Colonic mucosa (tissue), 4 donors: ENCODE data around the gene RPS23. TPM values are rescaled to one million over a fixed set of nuclear protein-coding genes. Genes with fewer than 3 reads are reported as not detected.

Experiments used
- DNase-seq: peaks from one replicate; pipeline ENCODE4 v3.0.0-alpha.2; 2020
- H3K27ac ChIP-seq: fragments of 200-600 bp; one replicate; pipeline ENCODE4 v1.8.0; 2021
- H3K27me3 ChIP-seq: fragments of 200-600 bp; one replicate; pipeline ENCODE4 v1.8.0; 2021
- H3K36me3 ChIP-seq: fragments of 200-600 bp; one replicate; pipeline ENCODE4 v1.8.0; 2021
- H3K4me1 ChIP-seq: fragments of 200-600 bp; one replicate; pipeline ENCODE4 v1.8.0; 2021; ENCODE audit warnings: mild to moderate bottlenecking
- H3K4me3 ChIP-seq: fragments of 200-600 bp; one replicate; pipeline ENCODE4 v1.8.0; 2021
- H3K9ac ChIP-seq, 2 donors: one replicate each; pipeline ENCODE4 v1.7.0; 2013; ENCODE audit warnings: control low read depth in 2 of 2, low read depth in 2 of 2, low read length in 2 of 2
- H3K9me3 ChIP-seq: fragments of 200-600 bp; one replicate; pipeline ENCODE4 v1.8.0; 2021
- intact Hi-C: fragments of 100-400 bp; cut with DNase I; formaldehyde crosslinking; loops from one replicate; pipeline ENCODE4 v1.14.1; 2022
- total RNA-seq, 2 donors: library from RNA; stranded (reverse); fragmentation: NEBNext Ultra II Directional in 1 of 2; extraction: Animal tissue kit (Norgen Biotek cat#: 25700) in 1 of 2; gene quantifications; one replicate each; pipeline ENCODE4 v1.2.1, GENCODE V29; 2021
- TF ChIP-seq, protein P1 (sequence below): fragments of 200-600 bp; IDR thresholded peaks from one replicate; pipeline ENCODE4 v1.8.0; 2022; ENCODE audit warnings: antibody characterized with exemption, mild to moderate bottlenecking
- donor health status: healthy.
- donor health status: DM: no; HTN: no; CAD: no.
- donor health status: DM: no; HTN: no; CAD: no.

RPS23 gene
- total RNA-seq, 2 donors from 2014 or later, result 1,277 to 1,417 TPM

DNA sequence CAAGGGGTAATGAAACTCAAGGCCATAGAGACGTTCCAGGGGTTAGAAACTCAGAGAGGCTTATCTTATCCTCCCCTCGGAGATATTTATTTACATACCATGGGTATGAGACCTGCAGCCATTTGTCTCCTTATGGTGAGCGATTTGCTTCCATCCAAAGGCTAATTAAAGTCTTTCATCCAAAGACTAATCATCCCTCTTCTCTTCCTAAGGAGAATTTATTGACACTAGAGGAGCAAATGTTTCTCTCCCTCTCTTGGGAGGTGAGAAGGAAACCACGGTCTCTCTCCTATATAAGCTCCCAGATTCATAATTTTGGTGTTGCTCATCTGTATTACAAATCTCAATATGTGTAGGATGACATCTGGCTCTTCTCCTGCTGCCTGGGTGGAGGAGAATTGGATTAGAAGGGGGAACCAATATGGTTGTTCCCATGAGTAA, 31.0 kb upstream of the RPS23 start:
- Histone ChIP-seq H3K36me3 (no peaks in the 10 kb centered on the region), H3K9me3 (no peaks in the 10 kb centered on the region), H3K4me1 (no peaks in the 10 kb centered on the region), H3K27ac (no peak overlapping the region), H3K9ac (no peak overlapping the region), H3K27me3 (no peaks in the 10 kb centered on the region), H3K4me3 (no peak overlapping the region)
- TF ChIP-seq, protein P1, sequence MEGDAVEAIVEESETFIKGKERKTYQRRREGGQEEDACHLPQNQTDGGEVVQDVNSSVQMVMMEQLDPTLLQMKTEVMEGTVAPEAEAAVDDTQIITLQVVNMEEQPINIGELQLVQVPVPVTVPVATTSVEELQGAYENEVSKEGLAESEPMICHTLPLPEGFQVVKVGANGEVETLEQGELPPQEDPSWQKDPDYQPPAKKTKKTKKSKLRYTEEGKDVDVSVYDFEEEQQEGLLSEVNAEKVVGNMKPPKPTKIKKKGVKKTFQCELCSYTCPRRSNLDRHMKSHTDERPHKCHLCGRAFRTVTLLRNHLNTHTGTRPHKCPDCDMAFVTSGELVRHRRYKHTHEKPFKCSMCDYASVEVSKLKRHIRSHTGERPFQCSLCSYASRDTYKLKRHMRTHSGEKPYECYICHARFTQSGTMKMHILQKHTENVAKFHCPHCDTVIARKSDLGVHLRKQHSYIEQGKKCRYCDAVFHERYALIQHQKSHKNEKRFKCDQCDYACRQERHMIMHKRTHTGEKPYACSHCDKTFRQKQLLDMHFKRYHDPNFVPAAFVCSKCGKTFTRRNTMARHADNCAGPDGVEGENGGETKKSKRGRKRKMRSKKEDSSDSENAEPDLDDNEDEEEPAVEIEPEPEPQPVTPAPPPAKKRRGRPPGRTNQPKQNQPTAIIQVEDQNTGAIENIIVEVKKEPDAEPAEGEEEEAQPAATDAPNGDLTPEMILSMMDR, result no peak
- no peak for DNase-seq
- intact Hi-C loops, result no loop called here

DNA sequence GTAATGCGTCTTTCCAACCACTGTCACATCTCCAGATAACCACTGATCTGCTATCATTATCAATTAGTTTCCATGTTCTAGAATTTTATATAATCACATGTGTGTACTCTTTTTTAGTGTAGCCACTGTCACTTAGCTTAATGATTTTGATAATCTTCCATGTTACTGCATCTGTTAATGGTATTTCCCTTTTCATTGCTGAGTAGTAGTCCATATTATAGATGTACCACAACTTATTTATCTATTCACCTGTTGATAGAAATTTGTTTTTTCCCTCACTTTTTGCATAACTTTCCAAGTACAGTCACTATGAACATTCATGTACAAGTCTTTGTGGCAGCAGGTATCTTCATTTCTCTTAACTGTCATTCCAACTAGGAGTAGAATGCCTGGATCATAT, 30.3 kb upstream of the RPS23 start:
- no peaks in the 10 kb centered on the region for H3K9me3 ChIP-seq
- intact Hi-C loops, result no loop called here
- H3K4me1 ChIP-seq, result no peaks in the 10 kb centered on the region
- H3K27ac ChIP-seq, result no peak overlapping the region
- TF ChIP-seq, protein P1, result no peak
- no peaks in the 10 kb centered on the region for H3K36me3 ChIP-seq
- no peak overlapping the region for H3K4me3 ChIP-seq
- H3K27me3 ChIP-seq, result no peaks in the 10 kb centered on the region
- no peak for DNase-seq
- H3K9ac ChIP-seq, result no peak overlapping the region

DNA sequence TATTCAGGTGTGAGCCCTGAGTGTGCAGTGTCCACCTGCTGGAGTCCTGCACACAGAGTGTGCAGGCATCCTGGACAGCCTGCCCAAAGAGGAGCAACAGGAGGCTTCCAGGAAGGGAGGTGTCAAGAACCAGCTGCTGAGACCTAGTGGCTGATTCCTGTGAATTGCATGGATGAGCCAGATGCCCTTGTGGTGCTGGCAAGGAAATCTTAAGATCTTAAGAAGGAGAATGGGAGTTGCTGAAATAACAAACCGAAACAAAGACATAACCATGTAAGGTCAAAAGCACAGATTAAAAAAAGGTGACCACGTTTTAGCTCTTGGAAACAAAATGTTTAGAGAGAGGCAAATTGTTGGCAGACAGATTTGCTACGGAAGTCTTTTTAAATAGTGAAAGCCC, 29.3 kb upstream of the RPS23 start:
- DNase-seq, result no peak
- H3K4me1 ChIP-seq, result no peaks in the 10 kb centered on the region
- H3K36me3 ChIP-seq, result no peaks in the 10 kb centered on the region
- H3K27ac ChIP-seq, result no peak overlapping the region
- no peaks in the 10 kb centered on the region for H3K9me3 ChIP-seq
- H3K9ac ChIP-seq, result no peak overlapping the region
- H3K4me3 ChIP-seq, result no peak overlapping the region
- intact Hi-C loops, result no loop called here
- H3K27me3 ChIP-seq, result no peaks in the 10 kb centered on the region
- TF ChIP-seq, protein P1, result no peak

DNA sequence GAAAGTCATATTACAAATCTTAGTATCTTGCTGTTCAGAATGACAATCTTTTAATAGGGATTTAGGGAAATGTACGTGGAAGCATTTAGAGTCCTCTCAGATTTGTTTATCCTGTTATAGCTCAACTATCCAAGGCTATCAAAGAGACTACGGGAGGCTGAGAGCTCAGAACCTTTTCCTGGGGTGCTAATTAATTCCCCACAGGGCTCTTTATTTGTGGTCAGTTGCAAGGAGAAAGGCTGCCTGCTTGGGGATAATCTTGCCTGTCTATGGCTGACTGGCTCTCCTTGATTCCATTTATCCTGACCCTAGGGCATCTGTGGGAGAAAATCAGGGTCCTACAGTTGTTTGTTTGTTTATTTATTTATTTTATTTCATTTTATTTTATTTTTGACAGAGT, 28.0 kb upstream of the RPS23 start:
- TF ChIP-seq, protein P1, result no peak
- Histone ChIP-seq H3K36me3 (no peaks in the 10 kb centered on the region), H3K4me1 (no peaks in the 10 kb centered on the region), H3K27me3 (no peaks in the 10 kb centered on the region), H3K9me3 (no peaks in the 10 kb centered on the region), H3K27ac (no peak overlapping the region), H3K9ac (no peak overlapping the region), H3K4me3 (no peak overlapping the region)
- DNase-seq, result no peak
- intact Hi-C loops, result no loop called here

DNA sequence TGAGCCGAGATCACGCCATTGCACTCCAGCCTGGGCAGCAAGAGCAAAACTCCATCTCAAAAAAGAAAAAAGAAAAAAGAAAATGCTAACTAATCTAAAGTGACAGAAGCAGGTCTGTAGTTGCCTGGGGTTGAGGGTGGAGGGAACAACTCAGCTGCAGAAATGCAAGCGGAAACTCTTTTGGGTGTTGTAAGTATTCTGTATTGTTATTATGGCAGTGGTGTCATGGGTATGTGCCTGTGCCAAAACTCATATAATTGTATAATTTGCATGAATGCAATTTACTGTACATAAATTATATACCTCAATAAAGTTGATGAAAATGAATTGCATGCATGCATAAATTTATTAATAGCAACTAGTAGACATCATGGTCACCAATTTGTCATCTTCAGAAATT, 23.0 kb upstream of the RPS23 start:
- Histone ChIP-seq H3K9ac (no peak overlapping the region), H3K36me3 (no peaks in the 10 kb centered on the region), H3K4me1 (no peaks in the 10 kb centered on the region), H3K27me3 (no peaks in the 10 kb centered on the region), H3K27ac (no peak overlapping the region), H3K4me3 (no peak overlapping the region), H3K9me3 (no peaks in the 10 kb centered on the region)
- DNase-seq, result no peak
- intact Hi-C loops, result no loop called here
- TF ChIP-seq, protein P1, result no peak

DNA sequence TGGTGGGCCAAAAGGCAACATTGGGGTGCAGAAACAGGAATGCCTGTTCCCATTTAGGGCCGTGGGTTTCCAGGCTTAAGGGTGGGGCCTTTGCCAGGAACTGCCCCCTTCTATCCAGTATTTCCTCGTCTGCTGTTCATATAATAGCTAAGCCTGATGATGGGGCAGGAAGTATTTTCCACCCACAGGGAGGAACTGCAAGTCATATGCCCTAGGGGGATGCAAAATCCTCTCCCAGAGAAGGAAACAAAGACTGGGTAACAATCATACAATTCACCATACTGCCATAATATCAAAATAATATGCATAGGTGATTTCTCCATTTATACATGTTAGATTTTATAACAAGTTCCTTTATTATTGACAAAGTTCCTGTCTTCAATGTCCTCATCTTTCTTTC, 20.5 kb upstream of the RPS23 start:
- Histone ChIP-seq H3K9me3 (no peaks in the 10 kb centered on the region), H3K27ac (no peak overlapping the region), H3K36me3 (no peaks in the 10 kb centered on the region), H3K4me3 (no peak overlapping the region), H3K27me3 (no peaks in the 10 kb centered on the region), H3K4me1 (no peaks in the 10 kb centered on the region), H3K9ac (no peak overlapping the region)
- intact Hi-C loops, result no loop called here
- DNase-seq, result no peak
- TF ChIP-seq, protein P1, result no peak
